K562 treated with DMSO at 1 percent for 48 hours (cell line): ENCODE measurements around the gene CDC20B. TPM values are rescaled to one million over a fixed set of nuclear protein-coding genes. Genes with fewer than 3 reads are reported as not detected.

ENCODE experiments used
- total RNA-seq: library from RNA; unstranded; fragments of 300-600 nt; gene quantifications from 2 replicates; pipeline ENCODE4 v1.2.3, GENCODE V29; 2022; ENCODE audit warnings: low replicate concordance; ENCODE audit errors: extremely low read depth

Gene CDC20B
- total RNA-seq: not detected in 2 replicates

DNA sequence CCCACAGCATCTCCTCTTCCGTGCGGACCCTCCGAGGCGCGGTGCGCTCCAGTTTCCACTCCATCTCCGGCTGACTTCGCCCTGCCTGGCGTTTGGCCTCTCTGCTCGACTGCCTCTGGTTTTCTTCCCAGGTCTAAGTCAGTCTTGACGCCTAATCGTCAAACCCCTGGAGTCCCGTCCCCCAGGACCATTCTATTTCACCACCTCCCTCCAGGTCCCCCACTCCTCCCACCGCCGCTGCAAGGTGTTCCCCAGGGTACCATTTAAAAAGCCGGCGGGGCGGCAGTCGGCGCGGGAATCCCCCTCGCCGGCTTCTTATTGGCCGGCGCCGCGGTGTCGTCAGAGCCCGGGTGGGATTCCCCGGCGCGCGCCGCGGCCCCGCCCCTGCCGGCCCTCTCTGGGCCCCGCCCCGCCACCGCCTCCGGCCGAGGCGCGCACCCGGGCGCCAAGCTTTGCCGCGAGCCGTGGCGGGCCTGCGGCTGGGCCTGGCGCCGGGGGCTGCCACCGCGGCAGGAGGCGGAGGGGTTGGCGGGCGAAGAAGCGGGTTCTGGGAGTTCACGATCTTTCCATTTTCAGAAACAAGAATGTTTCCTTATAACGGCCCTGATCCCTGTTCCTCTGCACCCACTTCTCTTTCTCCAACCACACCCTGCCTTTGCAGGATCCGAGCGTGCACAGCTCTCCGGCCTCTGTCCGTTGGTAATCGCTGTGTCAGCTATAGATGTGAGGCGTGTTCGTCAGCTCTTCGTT, at the start of gene CDC20B:
TSS of gene CDC20B (minus strand) at position 241 of the 750 bp plus-strand sequence. CDS start at position 64, 177 bp downstream.

DNA sequence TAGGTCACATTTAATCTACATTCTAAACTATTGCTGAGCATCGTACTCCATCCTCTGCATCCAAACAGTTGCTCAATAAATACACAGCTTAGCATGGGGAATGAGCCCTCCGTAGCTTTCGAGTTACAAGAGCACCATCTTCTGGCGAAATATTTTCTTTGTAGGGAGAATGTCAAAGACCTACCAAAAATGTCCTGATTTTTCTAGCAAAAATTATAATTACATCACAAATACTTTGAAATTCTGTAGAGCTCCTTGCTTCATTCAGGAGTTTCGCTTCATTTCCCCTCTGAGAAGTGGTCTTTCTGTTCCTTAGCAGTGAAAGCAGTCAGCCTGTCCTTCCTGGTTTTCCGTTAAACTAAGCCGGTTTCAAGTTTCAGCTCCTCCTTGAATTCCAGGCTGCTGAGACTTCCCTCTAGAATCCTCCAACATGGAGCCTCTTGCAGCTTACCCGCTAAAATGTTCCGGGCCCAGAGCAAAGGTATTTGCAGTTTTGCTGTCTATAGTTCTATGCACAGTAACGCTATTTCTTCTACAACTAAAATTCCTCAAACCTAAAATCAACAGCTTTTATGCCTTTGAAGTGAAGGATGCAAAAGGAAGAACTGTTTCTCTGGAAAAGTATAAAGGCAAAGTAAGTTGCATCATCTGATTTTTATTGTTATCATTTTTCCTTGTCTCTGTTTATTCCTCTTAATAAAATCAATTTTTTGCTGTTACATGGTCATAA, 13.0 kb downstream of the CDC20B start, which contains the start of gene GPX8:
TSS of gene GPX8 (plus strand) at position 409 of the 730 bp plus-strand sequence. CDS start at position 431, 22 bp downstream.

DNA sequence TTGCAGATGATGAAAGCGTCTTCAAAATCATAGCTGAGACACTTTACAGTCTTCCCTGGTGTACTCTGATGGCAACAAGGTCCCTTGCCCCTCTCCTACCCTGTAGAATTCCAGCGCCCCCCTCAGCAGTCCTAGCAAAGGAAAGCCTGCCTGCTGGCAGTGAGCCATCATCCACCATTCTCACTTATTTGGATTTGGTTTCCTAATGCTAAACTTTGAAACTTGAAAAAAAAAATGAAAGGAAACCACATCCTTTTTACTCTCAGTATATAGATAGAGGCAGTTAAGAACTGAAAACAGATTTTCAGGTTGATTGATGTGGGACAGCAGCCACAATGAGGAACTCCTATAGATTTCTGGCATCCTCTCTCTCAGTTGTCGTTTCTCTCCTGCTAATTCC, 70.6 kb downstream of the CDC20B start, which contains the start of gene GZMA:
TSS of gene GZMA (plus strand) at position 299 of the 400 bp plus-strand sequence. CDS start at position 336, 37 bp downstream.

Other genes starting within 250 kb of the CDC20B start
- gene ESM1, start 187.6 kb downstream of the CDC20B start, total RNA-seq: not detected in 2 replicates
- gene GZMK, start 148.9 kb downstream of the CDC20B start, total RNA-seq: not detected in 2 replicates
- not detected in 2 replicates for gene GZMA, start 70.5 kb downstream of the CDC20B start, total RNA-seq
- not detected in 2 replicates for gene GPX8, start 13.0 kb downstream of the CDC20B start, total RNA-seq
- gene MCIDAS, start 54.1 kb upstream of the CDC20B start, total RNA-seq: not detected in 2 replicates
- gene CCNO, start 60.4 kb upstream of the CDC20B start, total RNA-seq: not detected in 2 replicates
- gene DHX29, start 134.5 kb upstream of the CDC20B start, total RNA-seq: not detected in 2 replicates
- not detected in 2 replicates for gene MTREX, start 134.8 kb upstream of the CDC20B start, total RNA-seq